Bronchial smooth muscle cell (primary cell): ENCODE measurements around the gene BRD2. TPM values are rescaled to one million over a fixed set of nuclear protein-coding genes. Genes with fewer than 3 reads are reported as not detected.

Experiments
- total RNA-seq: library from RNA; depleted of rRNA; stranded (reverse); fragments of >200 nt; gene quantifications from 2 replicates; pipeline ENCODE4 v1.2.1, GENCODE V29; 2014

Gene BRD2
- 43.8 and 55.0 TPM in 2 replicates for total RNA-seq

GRCh38 chr6:32968093-32968866 is at the start of gene BRD2:
BRD2 (plus strand) TSS chr6:32968594; CDS start chr6:32972899, 4,305 bp downstream.

GRCh38 chr6:32940656-32941213 is 27.7 kb upstream of the BRD2 start, which contains the start of gene HLA-DMB:
HLA-DMB (minus strand) TSS chr6:32941028; CDS start chr6:32940807, 221 bp downstream.

GRCh38 chr6:32952817-32953739 is 15.3 kb upstream of the BRD2 start, which contains the start of gene HLA-DMA:
HLA-DMA (minus strand) TSS chr6:32953097; CDS start chr6:32953036, 61 bp downstream.

GRCh38 chr6:33008944-33009861 is 40.8 kb downstream of the BRD2 start, which contains the start of gene HLA-DOA:
HLA-DOA (minus strand) TSS chr6:33009591.

Other genes with a start within 250 kb of the BRD2 start
- gene HLA-DQA2, start 227.2 kb upstream of the BRD2 start, total RNA-seq, result not detected in 2 replicates
- gene HLA-DQB2, start 205.1 kb upstream of the BRD2 start, total RNA-seq, result not detected in 2 replicates
- 0.32 and 1.5 TPM in 2 replicates for gene HLA-DOB, start 151.6 kb upstream of the BRD2 start, total RNA-seq
- gene TAP2, start 129.9 kb upstream of the BRD2 start, total RNA-seq, result 22.1 and 28.9 TPM in 2 replicates
- 71.3 and 74.7 TPM in 2 replicates for gene PSMB8, start 124.5 kb upstream of the BRD2 start, total RNA-seq
- gene TAP1, start 114.9 kb upstream of the BRD2 start, total RNA-seq, result 31.8 and 34.8 TPM in 2 replicates
- 48.1 and 49.2 TPM in 2 replicates for gene PSMB9, start 114.4 kb upstream of the BRD2 start, total RNA-seq
- gene HLA-DMB, start 27.6 kb upstream of the BRD2 start, total RNA-seq, result 0.09 and 0.79 TPM in 2 replicates
- gene HLA-DMA, start 15.5 kb upstream of the BRD2 start, total RNA-seq, result 4.6 and 5.3 TPM in 2 replicates
- under 0.01 TPM in 1 of 2 replicates, not detected in the other for gene HLA-DOA, start 41.0 kb downstream of the BRD2 start, total RNA-seq
- gene HLA-DPA1, start 105.1 kb downstream of the BRD2 start, total RNA-seq, result 2.4 TPM in 1 of 2 replicates, not detected in the other
- gene HLA-DPB1, start 107.4 kb downstream of the BRD2 start, total RNA-seq, result 3.5 and 10.4 TPM in 2 replicates
- 0.16 and 0.17 TPM in 2 replicates for gene COL11A2, start 223.9 kb downstream of the BRD2 start, total RNA-seq
- 25.2 and 26.4 TPM in 2 replicates for gene RXRB, start 232.1 kb downstream of the BRD2 start, total RNA-seq
- 121 and 154 TPM in 2 replicates for gene SLC39A7, start 232.3 kb downstream of the BRD2 start, total RNA-seq
- 9.5 and 10.9 TPM in 2 replicates for gene HSD17B8, start 236.1 kb downstream of the BRD2 start, total RNA-seq
- gene RING1, start 239.9 kb downstream of the BRD2 start, total RNA-seq, result 45.4 and 50.0 TPM in 2 replicates